WTC11 (cell line): ENCODE data around the gene HSD3B7. TPM values are rescaled to one million over a fixed set of nuclear protein-coding genes. Genes with fewer than 3 reads are reported as not detected.

Source experiments
- ATAC-seq: fragments of 200-7000 bp; cut with Tn5 transposase; 2 replicates; pipeline ENCODE4 v1.10.0; 2021; ENCODE audit warnings: mild to moderate bottlenecking, moderate library complexity
- CTCF ChIA-PET: fragments of 300-600 bp; sonication (Branson Sonifier 250); formaldehyde crosslinking; loops from one replicate; lab custom pipeline; 2021; ENCODE audit warnings: antibody characterized with exemption; lab: Charles Lee
- POLR2A ChIA-PET: fragments of 350-600 bp; sonication (Branson Sonifier 250); formaldehyde crosslinking; loops from one replicate; lab custom pipeline; 2021; ENCODE audit warnings: antibody characterized with exemption; lab: Charles Lee
- DNase-seq: peaks from one replicate; pipeline ENCODE4 v3.0.0; 2021; ENCODE audit warnings: low spot score
- H3K27ac Mint-ChIP-seq: 2 replicates; pipeline ENCODE4 v1.8.0; 2021; ENCODE audit warnings: mixed read lengths
- H3K27me3 Mint-ChIP-seq: 2 replicates; pipeline ENCODE4 v1.8.0; 2021; ENCODE audit warnings: low read depth, mild to moderate bottlenecking, moderate library complexity, mixed read lengths
- H3K36me3 Mint-ChIP-seq: 2 replicates; pipeline ENCODE4 v1.8.0; 2021; ENCODE audit warnings: mixed read lengths
- H3K4me1 Mint-ChIP-seq: 2 replicates; pipeline ENCODE4 v1.8.0; 2022; ENCODE audit warnings: mixed read lengths
- H3K4me3 Mint-ChIP-seq: 2 replicates; pipeline ENCODE4 v1.8.0; 2021; ENCODE audit warnings: mild to moderate bottlenecking, moderate library complexity, mixed read lengths
- H3K9me3 Mint-ChIP-seq: 2 replicates; pipeline ENCODE4 v1.8.0; 2021; ENCODE audit warnings: mixed read lengths
- ATF2 ChIP-seq: sonication (generic); formaldehyde crosslinking; IDR thresholded peaks from 2 replicates; pipeline ENCODE4 v1.8.1; 2022; ENCODE audit warnings: low read depth, missing genetic modification reagents, borderline replicate concordance
- ESRRA ChIP-seq: sonication (generic); formaldehyde crosslinking; IDR thresholded peaks from 2 replicates; pipeline ENCODE4 v1.8.1; 2022; ENCODE audit warnings: mild to moderate bottlenecking, missing genetic modification reagents, borderline replicate concordance
- FOXK1 ChIP-seq: sonication (generic); formaldehyde crosslinking; IDR thresholded peaks from 2 replicates; pipeline ENCODE4 v1.8.0; 2022; ENCODE audit warnings: mild to moderate bottlenecking, moderate library complexity, missing genetic modification reagents
- GRHL2 ChIP-seq: fragments of 250-450 bp; sonication (Bioruptor Pico); IDR thresholded peaks from 2 replicates; pipeline ENCODE4 v1.8.0; 2022; ENCODE audit warnings: mild to moderate bottlenecking, moderate library complexity; ENCODE audit not compliant: insufficient replicate concordance, severe bottlenecking
- GTF2I ChIP-seq: fragments of 250-450 bp; sonication (Bioruptor Pico); conservative IDR thresholded peaks from 2 replicates; pipeline ENCODE4 v1.4.0; 2021; ENCODE audit warnings: mild to moderate bottlenecking
- IRF1 ChIP-seq: sonication (generic); formaldehyde crosslinking; IDR thresholded peaks from 2 replicates; pipeline ENCODE4 v1.8.0; 2023; ENCODE audit warnings: missing genetic modification reagents
- PREB ChIP-seq: sonication (generic); formaldehyde crosslinking; IDR thresholded peaks from 2 replicates; pipeline ENCODE4 v1.8.1; 2022; ENCODE audit warnings: mild to moderate bottlenecking, missing genetic modification reagents, moderate library complexity, borderline replicate concordance
- PRRX2 ChIP-seq: fragments of 250-450 bp; sonication (Bioruptor Pico); IDR thresholded peaks from 2 replicates; pipeline ENCODE4 v1.8.0; 2021; ENCODE audit warnings: mild to moderate bottlenecking
- STAT6 ChIP-seq: sonication (generic); formaldehyde crosslinking; conservative IDR thresholded peaks from 2 replicates; pipeline ENCODE4 v1.8.1; 2023; ENCODE audit warnings: mild to moderate bottlenecking, low read depth, missing genetic modification reagents, moderate library complexity
- ZNF317 ChIP-seq: sonication (generic); formaldehyde crosslinking; IDR thresholded peaks from 2 replicates; pipeline ENCODE4 v1.8.1; 2023; ENCODE audit warnings: low read depth, mild to moderate bottlenecking, moderate library complexity, missing genetic modification reagents, borderline replicate concordance
- ZNF396 ChIP-seq: fragments of 250-450 bp; sonication (Bioruptor Pico); IDR thresholded peaks from 2 replicates; pipeline ENCODE4 v1.8.0; 2021; ENCODE audit warnings: mild to moderate bottlenecking, moderate library complexity, borderline replicate concordance
- ZNF416 ChIP-seq: fragments of 250-450 bp; sonication (Bioruptor Pico); IDR thresholded peaks from 2 replicates; pipeline ENCODE4 v1.9.0; 2021; ENCODE audit warnings: mild to moderate bottlenecking, inconsistent platforms
- total RNA-seq: library from RNA; stranded (reverse); gene quantifications from 3 replicates; pipeline ENCODE4 v1.2.3, GENCODE V29; 2021

Gene HSD3B7
- total RNA-seq, 1 experiment from 2014 or later: 4.5 TPM

- TF ChIP-seq STAT6 (CRISPR knock-in tag) (no peak), ZNF317 (CRISPR knock-in tag) (no peak)
Observed at GRCh38 chr16:30991052-30991451, 6.0 kb downstream of the HSD3B7 start (continued).

- H3K9me3 Mint-ChIP-seq: no peaks in the 10 kb centered on the region
- ATAC-seq (no peak), DNase-seq (no peak)
- no peaks in the 10 kb centered on the region for H3K36me3 Mint-ChIP-seq
- no peak overlapping the region for H3K4me3 Mint-ChIP-seq
- CTCF ChIA-PET: interaction anchor here (8.2 kb wide), 1 partner anchor 6 kb away, joined by 79 read pairs; the partner anchor contains the start of gene HSD3B7
- H3K4me1 Mint-ChIP-seq: peaks cover 5% of the 10 kb centered on the region
- TF ChIP-seq GRHL2 (CRISPR knock-in tag) (no peak), ZNF396 (CRISPR knock-in tag) (no peak), ATF2 (no peak), PREB (CRISPR knock-in tag) (no peak), FOXK1 (CRISPR knock-in tag) (no peak), GTF2I (CRISPR knock-in tag) (no peak), ZNF416 (no peak), IRF1 (CRISPR knock-in tag) (no peak), PRRX2 (CRISPR knock-in tag) (no peak)
- no peak overlapping the region for H3K27ac Mint-ChIP-seq
- POLR2A ChIA-PET: no interaction called here
- no peaks in the 10 kb centered on the region for H3K27me3 Mint-ChIP-seq
Observed at GRCh38 chr16:30992276-30992780, 7.3 kb downstream of the HSD3B7 start.

GRCh38 chr16:30992931-30993816 is 8.2 kb downstream of the HSD3B7 start:
- ChIA-PET POLR2A (interaction anchor here (0.6 to 1.0 kb wide), 2 partner anchors 19 to 110 kb away, joined by 3 read pairs; no protein-coding TSS in a partner anchor), CTCF (interaction anchor here (1.2 to 8.2 kb wide), 2 partner anchors 7 to 149 kb away, joined by 3 to 79 read pairs; partner anchors contain the start of gene HSD3B7)
- Mint-ChIP-seq H3K27me3 (peaks cover 3% of the 10 kb centered on the region; the same call in 1 of the 2 replicates), H3K4me3 (no peak overlapping the region), H3K9me3 (no peaks in the 10 kb centered on the region)
- no peak for ATAC-seq
- no peak for TF ChIP-seq ESRRA
- TF ChIP-seq, all 79 proteins: peak for 0
- Mint-ChIP-seq H3K36me3 (no peaks in the 10 kb centered on the region), H3K4me1 (peaks cover 12% of the 10 kb centered on the region), H3K27ac (peak overlapping the region; percentile 26)
- DNase-seq: no peak
